ENCODE measurements around the gene KLF7. TPM values are rescaled to one million over a fixed set of nuclear protein-coding genes. Genes with fewer than 3 reads are reported as not detected.

Gene KLF7
- total and polyA plus RNA-seq, 2 donors (not counting 3 experiments of a cell fraction or from before 2014, with no cell fraction given): 32.8 to 42.9 TPM

GRCh38 chr2:207046724-207047123 lies 119.0 kb downstream of the KLF7 start:
- intact Hi-C loops (cut with micrococcal nuclease): no loop called here
- Histone ChIP-seq H2AFZ (ENCODE audit: low read depth, low read length) (peak overlapping the region; percentile 23), H3K9me1 (replicated peaks; ENCODE audit: control insufficient read depth, extremely low read depth, insufficient read depth, low read length) (no peaks in the 10 kb centered on the region), H3K27ac (ENCODE audit: insufficient read depth, low read depth, low read length) (peak overlapping the region; percentile 40), H3K36me3 (ENCODE audit: control insufficient read depth in 2 of 2, extremely low read depth in 1 of 2, insufficient read depth in 2 of 2, low read length in 2 of 2) (no peaks in the 10 kb centered on the region), H3K9me3 (replicated peaks; ENCODE audit: control insufficient read depth, insufficient read depth, low read length) (no peaks in the 10 kb centered on the region), H3K4me3 (replicated peaks in 1 of 3; ENCODE audit: insufficient read depth in 1 of 3, low read depth in 1 of 3, low read length in 3 of 3) (no peak overlapping the region), H3K27me3 (ENCODE audit: control insufficient read depth in 2 of 2, insufficient read depth in 2 of 2, low read length in 2 of 2) (no peaks in the 10 kb centered on the region), H3K9ac (replicated peaks; ENCODE audit: extremely low read depth, insufficient read depth, low read length) (no peak overlapping the region), H4K20me1 (replicated peaks; ENCODE audit: control insufficient read depth, extremely low read depth, insufficient read depth, low read length) (no peaks in the 10 kb centered on the region), H3K4me2 (ENCODE audit: insufficient read depth, low read length) (peak overlapping the region; percentile 38), H3K79me2 (ENCODE audit: control insufficient read depth, insufficient read depth, low read length) (no peaks in the 10 kb centered on the region), H3K4me1 (ENCODE audit: control insufficient read depth, extremely low read depth, insufficient read depth, low read length) (peaks cover 10% of the 10 kb centered on the region)
- TF ChIP-seq GATA2 (IDR thresholded peaks at IDR 0.05; ENCODE audit: insufficient read depth, insufficient read length, low read depth, low read length) (peak; percentile 26), POLR2AphosphoS5 (IDR thresholded peaks at IDR 0.05; ENCODE audit: insufficient read depth, low read depth, low read length) (no peak), FOS (IDR thresholded peaks at IDR 0.05; ENCODE audit: borderline replicate concordance, insufficient read depth, low read length) (peak; percentile 5), CTCF (IDR thresholded peaks at IDR 0.05; ENCODE audit: extremely low read depth in 1 of 2, insufficient read depth in 1 of 2, low read depth in 1 of 2, low read length in 2 of 2) (no peak), POLR2A (IDR thresholded peaks at IDR 0.05; ENCODE audit: low read depth, low read length) (no peak), EZH2 (IDR thresholded peaks at IDR 0.05; ENCODE audit: borderline replicate concordance, low read depth, low read length, severe bottlenecking) (no peak), MAX (IDR thresholded peaks at IDR 0.05; ENCODE audit: insufficient read depth, insufficient read length) (no peak), JUN (IDR thresholded peaks at IDR 0.05; ENCODE audit: borderline replicate concordance, insufficient read depth, insufficient read length, low read depth) (peak; percentile 39), MYC (IDR thresholded peaks at IDR 0.05; ENCODE audit: low read depth, low read length) (no peak)
- ChIA-PET CTCF (interaction anchor here (0.7 to 1.7 kb wide), 3 partner anchors 27 to 427 kb away, joined by 3 to 9 read pairs (median 4); no protein-coding TSS in a partner anchor), POLR2A (no interaction called here)
- peak; percentile 54 for DNase-seq (ENCODE audit: low read depth, low spot score)
- no peak for FAIRE-seq
- dilution Hi-C loops (cut with MboI; ENCODE audit: extremely low pct_ligation_motif_present, low sequenced_read_pairs): no loop called here
- BruUV-seq (replicated peaks): no TSS peak
